ENCODE results near the gene CCDC137. TPM values are rescaled to one million over a fixed set of nuclear protein-coding genes. Genes with fewer than 3 reads are reported as not detected.

The CCDC137 gene
- total and polyA plus RNA-seq, 2 of the 13 experiments (the other 11 are each of a cell fraction or from before 2014, with no cell fraction given): 14.6 to 39.1 TPM

DNA sequence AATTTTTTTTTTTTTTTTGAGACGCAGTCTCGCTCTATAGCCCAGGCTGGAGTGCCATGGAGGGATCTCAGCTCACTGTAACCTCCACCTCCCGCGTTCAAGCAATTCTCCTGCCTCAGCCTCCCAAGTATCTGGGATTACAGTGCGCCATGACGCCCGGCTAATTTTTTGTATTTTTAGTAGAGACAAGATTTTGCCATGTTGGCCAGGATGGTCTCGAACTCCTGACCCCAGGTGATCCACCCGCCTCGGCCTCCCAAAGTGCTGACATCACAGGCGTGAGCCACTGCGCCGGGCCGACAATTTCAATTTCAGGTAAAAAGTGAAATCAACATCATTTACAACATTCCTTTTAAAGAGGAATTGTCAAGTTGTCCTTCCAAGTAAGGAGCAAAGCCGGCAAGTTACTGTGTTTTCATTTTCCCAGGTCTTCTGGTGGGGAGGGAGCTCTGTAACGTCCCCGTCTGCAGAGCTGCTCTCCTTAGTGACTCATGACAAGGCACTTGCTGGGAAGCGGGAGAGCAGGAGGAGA lies 30.5 kb upstream of the CCDC137 start (continued):
- TF ChIP-seq, protein P1, sequence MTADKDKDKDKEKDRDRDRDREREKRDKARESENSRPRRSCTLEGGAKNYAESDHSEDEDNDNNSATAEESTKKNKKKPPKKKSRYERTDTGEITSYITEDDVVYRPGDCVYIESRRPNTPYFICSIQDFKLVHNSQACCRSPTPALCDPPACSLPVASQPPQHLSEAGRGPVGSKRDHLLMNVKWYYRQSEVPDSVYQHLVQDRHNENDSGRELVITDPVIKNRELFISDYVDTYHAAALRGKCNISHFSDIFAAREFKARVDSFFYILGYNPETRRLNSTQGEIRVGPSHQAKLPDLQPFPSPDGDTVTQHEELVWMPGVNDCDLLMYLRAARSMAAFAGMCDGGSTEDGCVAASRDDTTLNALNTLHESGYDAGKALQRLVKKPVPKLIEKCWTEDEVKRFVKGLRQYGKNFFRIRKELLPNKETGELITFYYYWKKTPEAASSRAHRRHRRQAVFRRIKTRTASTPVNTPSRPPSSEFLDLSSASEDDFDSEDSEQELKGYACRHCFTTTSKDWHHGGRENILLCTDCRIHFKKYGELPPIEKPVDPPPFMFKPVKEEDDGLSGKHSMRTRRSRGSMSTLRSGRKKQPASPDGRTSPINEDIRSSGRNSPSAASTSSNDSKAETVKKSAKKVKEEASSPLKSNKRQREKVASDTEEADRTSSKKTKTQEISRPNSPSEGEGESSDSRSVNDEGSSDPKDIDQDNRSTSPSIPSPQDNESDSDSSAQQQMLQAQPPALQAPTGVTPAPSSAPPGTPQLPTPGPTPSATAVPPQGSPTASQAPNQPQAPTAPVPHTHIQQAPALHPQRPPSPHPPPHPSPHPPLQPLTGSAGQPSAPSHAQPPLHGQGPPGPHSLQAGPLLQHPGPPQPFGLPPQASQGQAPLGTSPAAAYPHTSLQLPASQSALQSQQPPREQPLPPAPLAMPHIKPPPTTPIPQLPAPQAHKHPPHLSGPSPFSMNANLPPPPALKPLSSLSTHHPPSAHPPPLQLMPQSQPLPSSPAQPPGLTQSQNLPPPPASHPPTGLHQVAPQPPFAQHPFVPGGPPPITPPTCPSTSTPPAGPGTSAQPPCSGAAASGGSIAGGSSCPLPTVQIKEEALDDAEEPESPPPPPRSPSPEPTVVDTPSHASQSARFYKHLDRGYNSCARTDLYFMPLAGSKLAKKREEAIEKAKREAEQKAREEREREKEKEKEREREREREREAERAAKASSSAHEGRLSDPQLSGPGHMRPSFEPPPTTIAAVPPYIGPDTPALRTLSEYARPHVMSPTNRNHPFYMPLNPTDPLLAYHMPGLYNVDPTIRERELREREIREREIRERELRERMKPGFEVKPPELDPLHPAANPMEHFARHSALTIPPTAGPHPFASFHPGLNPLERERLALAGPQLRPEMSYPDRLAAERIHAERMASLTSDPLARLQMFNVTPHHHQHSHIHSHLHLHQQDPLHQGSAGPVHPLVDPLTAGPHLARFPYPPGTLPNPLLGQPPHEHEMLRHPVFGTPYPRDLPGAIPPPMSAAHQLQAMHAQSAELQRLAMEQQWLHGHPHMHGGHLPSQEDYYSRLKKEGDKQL (CRISPR knock-in tag; IDR thresholded peaks at IDR 0.05; ENCODE audit: low read depth): no peak
- TF ChIP-seq, protein P2, sequence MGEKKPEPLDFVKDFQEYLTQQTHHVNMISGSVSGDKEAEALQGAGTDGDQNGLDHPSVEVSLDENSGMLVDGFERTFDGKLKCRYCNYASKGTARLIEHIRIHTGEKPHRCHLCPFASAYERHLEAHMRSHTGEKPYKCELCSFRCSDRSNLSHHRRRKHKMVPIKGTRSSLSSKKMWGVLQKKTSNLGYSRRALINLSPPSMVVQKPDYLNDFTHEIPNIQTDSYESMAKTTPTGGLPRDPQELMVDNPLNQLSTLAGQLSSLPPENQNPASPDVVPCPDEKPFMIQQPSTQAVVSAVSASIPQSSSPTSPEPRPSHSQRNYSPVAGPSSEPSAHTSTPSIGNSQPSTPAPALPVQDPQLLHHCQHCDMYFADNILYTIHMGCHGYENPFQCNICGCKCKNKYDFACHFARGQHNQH (CRISPR knock-in tag; IDR thresholded peaks at IDR 0.05): 0 out of 2 replicates have a peak, but pooled peaks have one; percentile 29
- TF ChIP-seq PCBP1 (IDR thresholded peaks at IDR 0.05; ENCODE audit: borderline replicate concordance, low read depth, low read length) (no peak), NR3C1 (CRISPR knock-in tag; IDR thresholded peaks at IDR 0.05) (no peak), ZNF33B (CRISPR knock-in tag; IDR thresholded peaks at IDR 0.05) (peak; percentile 42; the same call in 1 of the 2 replicates), MEF2D (CRISPR knock-in tag; IDR thresholded peaks at IDR 0.05) (0 out of 2 replicates have a peak, but pooled peaks have one; percentile 34), ZBTB7B (CRISPR knock-in tag; IDR thresholded peaks at IDR 0.05) (0 out of 2 replicates have a peak, but pooled peaks have one; percentile 14), ZBTB8A (CRISPR knock-in tag; IDR thresholded peaks at IDR 0.05; ENCODE audit: borderline replicate concordance, low read depth) (no peak), TP53 (CRISPR knock-in tag; conservative IDR thresholded peaks at IDR 0.05) (0 out of 2 replicates have a peak, but pooled peaks have one; percentile 39), BCL6 (CRISPR knock-in tag; IDR thresholded peaks at IDR 0.05) (0 out of 2 replicates have a peak, but pooled peaks have one; percentile 4), CREM (IDR thresholded peaks at IDR 0.05) (0 out of 2 replicates have a peak, but pooled peaks have one; percentile 26), CREM (CRISPR knock-in tag; IDR thresholded peaks at IDR 0.05) (no peak)
- TF ChIP-seq, protein P3, sequence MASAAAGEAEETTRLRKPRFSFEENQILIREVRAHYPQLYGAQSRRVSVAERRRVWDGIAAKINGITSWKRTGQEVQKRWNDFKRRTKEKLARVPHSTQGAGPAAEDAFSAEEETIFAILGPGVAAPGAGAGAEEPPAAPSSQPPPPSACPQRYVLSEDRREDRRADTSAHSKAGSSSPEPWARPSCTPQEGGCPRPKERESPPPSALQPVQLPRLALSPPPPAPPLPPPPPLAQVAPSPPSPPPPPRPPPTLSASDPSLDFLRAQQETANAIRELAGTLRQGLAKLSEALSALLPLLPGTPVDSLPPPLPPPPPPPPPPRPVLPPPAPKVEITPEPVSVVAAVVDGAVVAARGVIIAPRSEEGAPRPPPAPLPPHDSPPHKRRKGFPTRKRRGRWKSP (CRISPR knock-in tag; IDR thresholded peaks at IDR 0.05): 0 out of 2 replicates have a peak, but pooled peaks have one; percentile 14
- TF ChIP-seq, protein P4, sequence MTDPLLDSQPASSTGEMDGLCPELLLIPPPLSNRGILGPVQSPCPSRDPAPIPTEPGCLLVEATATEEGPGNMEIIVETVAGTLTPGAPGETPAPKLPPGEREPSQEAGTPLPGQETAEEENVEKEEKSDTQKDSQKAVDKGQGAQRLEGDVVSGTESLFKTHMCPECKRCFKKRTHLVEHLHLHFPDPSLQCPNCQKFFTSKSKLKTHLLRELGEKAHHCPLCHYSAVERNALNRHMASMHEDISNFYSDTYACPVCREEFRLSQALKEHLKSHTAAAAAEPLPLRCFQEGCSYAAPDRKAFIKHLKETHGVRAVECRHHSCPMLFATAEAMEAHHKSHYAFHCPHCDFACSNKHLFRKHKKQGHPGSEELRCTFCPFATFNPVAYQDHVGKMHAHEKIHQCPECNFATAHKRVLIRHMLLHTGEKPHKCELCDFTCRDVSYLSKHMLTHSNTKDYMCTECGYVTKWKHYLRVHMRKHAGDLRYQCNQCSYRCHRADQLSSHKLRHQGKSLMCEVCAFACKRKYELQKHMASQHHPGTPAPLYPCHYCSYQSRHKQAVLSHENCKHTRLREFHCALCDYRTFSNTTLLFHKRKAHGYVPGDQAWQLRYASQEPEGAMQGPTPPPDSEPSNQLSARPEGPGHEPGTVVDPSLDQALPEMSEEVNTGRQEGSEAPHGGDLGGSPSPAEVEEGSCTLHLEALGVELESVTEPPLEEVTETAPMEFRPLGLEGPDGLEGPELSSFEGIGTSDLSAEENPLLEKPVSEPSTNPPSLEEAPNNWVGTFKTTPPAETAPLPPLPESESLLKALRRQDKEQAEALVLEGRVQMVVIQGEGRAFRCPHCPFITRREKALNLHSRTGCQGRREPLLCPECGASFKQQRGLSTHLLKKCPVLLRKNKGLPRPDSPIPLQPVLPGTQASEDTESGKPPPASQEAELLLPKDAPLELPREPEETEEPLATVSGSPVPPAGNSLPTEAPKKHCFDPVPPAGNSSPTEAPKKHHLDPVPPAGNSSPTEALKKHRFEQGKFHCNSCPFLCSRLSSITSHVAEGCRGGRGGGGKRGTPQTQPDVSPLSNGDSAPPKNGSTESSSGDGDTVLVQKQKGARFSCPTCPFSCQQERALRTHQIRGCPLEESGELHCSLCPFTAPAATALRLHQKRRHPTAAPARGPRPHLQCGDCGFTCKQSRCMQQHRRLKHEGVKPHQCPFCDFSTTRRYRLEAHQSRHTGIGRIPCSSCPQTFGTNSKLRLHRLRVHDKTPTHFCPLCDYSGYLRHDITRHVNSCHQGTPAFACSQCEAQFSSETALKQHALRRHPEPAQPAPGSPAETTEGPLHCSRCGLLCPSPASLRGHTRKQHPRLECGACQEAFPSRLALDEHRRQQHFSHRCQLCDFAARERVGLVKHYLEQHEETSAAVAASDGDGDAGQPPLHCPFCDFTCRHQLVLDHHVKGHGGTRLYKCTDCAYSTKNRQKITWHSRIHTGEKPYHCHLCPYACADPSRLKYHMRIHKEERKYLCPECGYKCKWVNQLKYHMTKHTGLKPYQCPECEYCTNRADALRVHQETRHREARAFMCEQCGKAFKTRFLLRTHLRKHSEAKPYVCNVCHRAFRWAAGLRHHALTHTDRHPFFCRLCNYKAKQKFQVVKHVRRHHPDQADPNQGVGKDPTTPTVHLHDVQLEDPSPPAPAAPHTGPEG (CRISPR knock-in tag; IDR thresholded peaks at IDR 0.05): 0 out of 2 replicates have a peak, but pooled peaks have one; percentile 47
